ENCODE measurements around the gene PDZRN3.

PDZRN3 gene

DNA sequence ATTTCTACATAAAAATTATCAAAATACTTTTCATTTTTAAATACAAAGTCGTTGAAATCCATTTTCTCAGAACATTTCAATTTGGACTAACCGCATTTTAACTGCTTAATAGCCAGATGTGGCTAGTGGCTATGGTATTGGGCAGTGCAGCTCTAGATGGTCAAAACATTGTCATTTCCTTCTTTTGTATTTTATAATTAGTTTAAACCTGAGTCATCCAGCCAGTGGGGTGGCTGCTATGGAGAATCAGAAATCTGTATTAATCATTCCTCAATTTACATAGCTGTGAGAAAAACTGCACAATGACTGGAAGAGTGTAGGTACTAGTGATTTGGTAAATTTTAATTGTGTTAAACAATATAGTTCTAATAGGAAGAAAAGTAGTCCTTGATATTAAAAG lies 245.3 kb downstream of the PDZRN3 start:
- no peak for DNase-seq

DNA sequence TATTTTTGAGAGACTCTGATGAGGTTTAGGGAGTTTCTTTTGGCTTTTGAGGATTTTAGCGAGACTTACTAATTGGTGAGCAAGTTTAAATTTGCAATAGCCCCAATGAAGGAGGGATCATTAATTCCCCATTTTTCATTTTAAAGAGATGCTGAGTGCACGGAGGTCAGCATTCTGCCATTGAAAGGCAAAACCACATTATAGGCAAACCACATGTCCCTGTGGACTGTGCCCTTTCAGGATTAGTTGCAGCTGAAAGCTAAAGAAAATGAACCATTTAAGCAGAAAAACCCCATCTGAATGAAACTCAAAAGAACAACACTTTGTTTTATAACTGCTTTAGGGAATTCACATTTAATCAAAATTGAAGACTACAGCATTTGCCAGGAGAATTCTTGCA lies 246.5 kb downstream of the PDZRN3 start:
- no peak for DNase-seq

DNA sequence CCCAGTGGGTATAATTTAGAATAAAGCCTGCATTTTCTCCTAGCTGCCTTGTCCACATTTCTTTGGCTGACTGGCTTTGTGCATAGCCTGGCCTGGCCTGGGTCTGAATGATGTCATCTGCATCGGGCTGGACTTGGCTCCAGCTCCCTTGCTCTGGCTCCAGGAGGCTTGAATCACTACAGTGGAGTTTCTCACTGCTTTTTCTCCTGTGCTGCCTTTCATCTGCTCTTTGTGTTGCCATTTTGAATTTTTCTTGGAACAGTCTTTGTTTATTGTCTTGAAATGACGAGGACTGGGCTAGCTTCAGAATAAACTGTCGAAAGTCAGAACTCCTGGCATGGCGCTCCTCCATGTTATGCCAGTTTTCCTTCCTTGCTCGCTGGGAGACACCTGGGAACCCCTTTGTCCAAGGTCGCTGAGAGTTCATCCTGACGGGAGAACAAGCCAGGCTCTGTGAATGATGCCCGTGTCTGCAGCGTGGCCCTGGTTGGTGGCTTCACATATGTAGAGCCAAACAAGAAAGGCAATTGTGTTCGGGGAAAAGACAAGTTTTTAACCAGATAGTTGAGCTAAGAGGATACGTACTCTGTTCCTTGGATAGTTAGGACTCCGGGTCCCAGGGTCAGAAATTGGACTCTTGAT lies 258.9 kb downstream of the PDZRN3 start:
- DNase-seq, result no peak

DNA sequence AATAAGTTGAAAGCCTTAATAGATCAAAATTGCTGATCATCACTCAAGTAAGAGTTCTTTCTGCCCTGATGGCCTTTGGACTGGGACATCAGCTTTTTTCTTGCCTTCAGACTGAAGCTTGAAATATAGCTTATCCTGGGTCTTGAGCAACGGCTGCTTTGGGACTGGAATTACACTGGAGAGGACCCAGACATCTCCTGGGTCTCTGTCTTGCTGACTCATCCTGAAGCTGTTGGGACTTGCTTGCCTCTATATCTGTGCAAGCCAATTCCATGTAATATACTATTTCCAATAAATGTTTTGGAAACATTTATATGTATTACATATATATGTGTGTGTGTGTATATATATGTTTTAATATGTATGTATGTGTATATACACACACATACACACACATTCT lies 260.2 kb downstream of the PDZRN3 start:
- no peak for DNase-seq

DNA sequence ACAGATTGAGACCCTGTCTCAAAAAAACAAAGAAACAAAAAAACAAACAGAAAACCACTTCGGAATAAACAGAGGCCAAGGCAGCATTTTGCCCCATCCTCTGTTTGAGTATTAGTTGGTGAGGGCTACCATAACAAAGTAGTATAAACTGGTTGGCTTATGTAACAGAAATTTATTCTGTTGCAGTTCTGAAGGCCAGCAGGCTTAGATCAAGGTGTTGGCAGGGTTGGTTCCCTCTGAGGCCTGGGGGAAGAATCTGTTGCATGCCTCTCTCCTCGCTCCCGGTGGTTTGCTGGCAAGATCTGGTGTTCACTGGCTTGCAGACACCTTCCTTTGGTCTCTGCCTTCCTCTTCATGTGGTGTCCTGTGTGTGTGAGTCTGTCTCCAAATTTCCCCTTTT lies 261.6 kb downstream of the PDZRN3 start:
- DNase-seq, result no peak

DNA sequence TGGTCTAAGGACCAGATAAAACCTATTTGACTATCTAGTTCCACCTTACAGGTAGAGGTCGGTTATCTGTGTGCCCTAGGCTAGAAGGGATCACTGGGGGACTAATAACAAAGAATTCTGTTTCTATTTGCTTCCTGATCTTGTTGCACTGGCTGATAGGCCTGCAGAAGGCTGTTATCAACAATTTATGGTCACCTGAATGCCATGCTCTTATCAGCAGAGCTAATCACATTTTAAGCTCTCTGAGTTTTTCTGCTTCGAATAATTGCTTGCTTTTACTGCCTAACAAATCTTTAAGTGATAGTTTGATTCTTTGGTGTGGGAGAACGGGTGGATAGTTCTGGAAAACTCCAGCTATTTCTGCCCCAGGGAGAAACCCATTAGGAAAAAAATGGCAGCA lies 263.1 kb downstream of the PDZRN3 start:
- no peak for DNase-seq

DNA sequence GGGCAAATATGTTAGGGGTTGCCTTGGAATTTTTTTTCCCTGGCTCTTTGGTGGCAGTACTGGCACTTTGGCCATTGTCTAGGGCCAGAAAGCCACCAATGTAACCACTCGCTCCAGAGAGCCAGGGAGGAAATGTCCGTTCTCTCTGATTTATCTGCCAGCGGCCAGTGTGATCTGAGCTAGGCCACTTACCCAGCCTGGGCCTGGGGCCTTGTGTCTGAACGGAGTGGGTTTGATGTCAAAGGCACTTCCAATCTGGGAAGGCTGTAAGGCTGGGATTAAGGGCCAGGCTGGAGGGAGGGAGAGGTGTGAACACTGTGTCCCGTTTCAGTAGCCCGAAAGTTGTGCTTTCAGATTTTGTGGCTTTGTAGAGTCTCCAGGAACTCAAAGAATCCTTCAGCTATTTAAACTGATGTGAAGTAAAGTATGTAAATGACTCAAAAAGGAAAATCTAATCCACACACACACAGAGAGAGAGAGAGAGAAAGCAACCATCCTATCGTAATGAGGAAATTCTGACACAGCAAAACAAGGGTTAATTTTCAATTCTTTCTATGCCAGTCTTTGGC lies 271.0 kb downstream of the PDZRN3 start:
- no peak for DNase-seq

DNA sequence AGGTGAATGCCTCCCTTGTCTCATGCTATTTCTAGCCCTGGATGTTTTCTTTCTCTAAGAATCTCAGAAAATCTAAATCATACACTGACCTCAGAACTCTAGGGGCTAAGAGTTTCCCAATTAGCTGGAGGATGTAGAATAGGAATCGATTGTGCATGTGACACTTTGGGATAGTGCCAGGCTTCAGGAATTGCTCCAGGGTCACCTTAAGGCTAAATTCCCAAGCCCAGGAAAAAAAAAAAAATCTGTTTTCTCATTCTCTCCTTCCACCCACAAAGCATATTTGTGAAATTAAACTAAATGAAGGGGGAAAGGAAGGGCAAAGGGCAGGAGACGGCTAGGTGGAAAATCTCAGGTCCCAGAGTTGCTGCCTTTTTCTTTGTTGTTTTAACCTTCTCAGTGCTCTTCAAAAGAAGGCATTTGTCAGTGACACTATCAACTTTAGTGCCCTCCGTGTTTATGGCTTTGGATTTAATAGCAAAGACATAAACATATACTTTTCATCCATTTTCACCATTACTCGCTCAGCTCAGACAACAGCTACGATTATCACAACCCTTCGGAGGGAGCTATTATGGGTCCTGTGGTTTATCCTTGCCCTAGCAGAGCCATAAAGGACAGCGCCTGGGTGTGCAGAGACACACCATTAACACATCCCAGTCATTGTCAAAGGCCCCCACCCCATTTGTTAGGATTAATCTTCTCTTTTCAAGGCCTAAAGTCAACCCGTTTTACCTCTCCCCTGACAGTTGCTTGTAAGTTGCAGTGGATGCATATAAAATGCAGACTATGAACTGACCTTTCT lies 271.7 kb downstream of the PDZRN3 start:
- DNase-seq, result no peak

DNA sequence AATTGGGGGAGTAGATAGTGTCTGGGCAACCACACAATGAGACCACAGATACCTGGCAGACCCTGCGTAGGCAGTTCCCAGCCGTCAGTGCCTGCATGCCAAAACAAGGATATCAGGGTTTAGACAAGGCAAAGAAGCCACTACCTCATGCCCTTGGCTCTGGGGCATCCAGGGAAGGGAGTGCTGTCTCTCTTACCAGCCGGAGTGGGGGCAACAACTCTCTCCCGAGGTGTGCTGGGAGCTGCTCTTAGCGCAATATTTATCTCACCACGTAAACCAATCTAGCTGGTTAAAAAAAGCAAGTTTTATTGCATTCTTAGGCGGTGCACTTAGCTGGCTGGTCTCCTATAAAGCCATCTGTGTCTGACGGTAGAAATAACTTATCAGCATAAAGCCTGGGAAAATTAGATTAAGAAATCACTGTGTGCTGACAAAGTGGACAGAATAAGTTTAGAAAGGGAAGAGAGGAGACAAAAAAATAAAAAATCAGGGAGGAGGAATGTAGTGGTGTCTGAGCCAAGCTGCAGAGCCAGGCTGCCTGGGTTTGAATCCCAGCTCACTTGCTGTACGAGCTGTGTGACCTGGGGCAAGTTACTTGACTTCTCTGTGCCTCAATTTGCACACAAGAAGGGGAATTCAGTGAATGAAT lies 273.2 kb downstream of the PDZRN3 start:
- no peak for DNase-seq

DNA sequence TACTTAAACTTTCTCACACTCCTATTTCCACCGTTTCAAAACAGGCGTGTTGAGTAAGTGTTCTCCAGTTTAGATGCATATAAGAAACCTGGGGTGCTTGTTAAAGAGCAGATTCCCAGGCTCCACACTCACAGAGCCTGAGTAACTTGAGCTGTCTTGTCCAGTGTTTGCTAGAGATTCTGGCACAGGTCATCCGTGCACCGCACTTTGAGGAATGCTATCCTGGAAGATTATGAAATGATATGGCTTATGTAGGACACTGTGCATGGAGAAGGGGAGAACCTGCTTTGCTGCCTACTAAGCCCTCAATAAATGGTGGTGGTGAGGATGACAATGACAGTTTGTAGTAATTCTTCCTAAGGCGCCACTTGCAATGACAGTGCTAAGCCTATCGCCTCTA lies 273.7 kb downstream of the PDZRN3 start:
- no peak for DNase-seq

DNA sequence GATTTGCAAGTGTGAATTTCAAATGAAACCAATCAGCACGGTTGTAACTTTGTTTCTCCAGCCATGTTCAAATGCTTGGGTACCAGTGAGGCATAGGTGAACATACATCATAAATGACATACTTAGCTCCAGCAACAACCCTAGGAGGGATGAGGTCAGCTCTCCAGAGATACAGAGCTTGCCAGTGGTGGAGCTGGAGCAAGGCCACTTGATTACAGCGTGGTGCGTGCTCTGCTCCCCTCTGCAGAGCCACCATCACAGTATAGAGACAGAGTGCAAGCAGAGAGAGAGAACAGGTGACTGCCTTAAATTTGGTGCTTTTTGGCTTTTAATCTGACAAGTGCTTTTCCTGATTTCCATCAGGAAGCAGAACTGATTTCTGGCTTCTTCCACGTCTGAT lies 275.1 kb downstream of the PDZRN3 start:
- DNase-seq, result no peak

DNA sequence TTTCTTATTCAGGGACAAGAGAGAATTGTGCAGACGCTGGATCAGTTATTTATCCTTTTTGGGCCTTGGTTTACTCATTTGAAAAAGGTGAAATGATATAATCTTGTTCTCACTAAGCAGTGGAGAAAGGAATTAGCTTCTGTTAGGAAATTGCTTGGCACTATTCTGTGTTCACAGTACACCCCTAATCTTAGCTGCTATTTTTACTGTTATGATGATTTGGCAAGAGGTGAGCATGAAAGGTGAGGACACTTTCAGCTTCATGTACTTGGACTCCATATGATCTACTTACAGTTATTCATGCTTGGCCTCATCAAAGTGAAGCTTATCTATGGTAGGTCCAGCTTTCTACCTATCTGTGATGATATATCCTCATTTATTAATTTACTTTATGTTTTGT lies 282.7 kb downstream of the PDZRN3 start:
- DNase-seq, result no peak

DNA sequence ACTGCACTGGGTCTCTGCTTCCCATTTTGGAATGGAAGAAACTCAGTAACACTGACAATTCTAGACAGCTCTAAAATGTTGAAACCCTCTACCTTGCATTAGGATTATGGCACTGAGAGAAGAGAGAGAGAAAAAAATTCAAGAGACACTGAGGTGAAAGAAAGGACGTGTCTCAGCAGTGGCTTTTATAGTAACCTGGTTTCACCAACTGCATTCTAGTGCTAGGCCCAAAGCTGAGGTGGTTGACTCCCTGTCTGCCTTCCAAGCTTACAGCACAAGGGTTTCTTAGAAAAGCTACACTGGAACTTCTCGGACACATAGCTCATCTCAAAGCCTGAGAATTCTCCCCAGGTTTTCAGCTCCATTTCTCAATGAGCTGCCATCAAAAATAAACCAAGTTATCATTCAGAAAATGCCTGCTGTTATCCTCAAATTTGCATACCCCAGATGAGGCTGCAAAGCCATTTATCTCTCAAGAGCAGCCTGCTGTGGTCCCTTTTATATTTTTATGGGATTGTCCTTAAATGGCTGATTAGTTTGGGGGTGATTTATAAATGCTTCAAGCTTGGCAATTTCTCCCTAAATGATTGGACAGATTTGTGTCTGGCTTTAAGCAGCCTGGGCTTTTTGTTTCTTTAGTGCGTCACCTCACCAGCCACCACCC lies 283.3 kb downstream of the PDZRN3 start:
- DNase-seq, result no peak

DNA sequence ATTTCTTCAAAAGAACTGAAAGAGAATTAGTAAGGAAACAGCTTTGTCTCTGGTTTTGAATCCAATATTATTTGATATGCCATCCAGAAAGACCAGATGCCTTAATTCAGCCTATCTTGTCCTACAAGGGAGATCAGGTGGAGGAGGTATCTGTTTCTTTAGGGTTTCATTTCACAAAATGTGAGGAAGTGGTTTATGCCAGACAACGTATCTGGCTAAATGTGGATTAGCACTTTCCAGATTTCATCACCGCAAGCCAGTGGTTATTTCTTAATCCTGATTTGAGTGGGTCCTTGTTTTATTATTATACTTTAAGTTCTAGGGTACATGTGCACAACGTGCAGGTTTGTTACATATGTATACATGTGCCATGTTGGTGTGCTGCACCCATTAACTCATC lies 292.2 kb downstream of the PDZRN3 start:
- no peak for DNase-seq

Measured in CD4-positive, alpha-beta T cell treated with Interleukin-21 for 1 hour (primary cell).